ENCODE results near the gene ZNF766.

GRCh38 chr19:52336117-52336790, 66.9 kb downstream of the ZNF766 start, which contains the start of gene ZNF610:
- TF ChIP-seq CTCF (IDR thresholded peaks at IDR 0.05; ENCODE audit: insufficient read depth, low read length, poor library complexity, severe bottlenecking) (no peak), EZH2phosphoT487 (conservative IDR thresholded peaks at IDR 0.05; ENCODE audit: low read length) (no peak)
